DND-41 (cell line): ENCODE data around the gene TSPAN9.

Experiments used
- ATAC-seq: fragments of 200-7000 bp; cut with Tn5 transposase; 3 replicates; pipeline ENCODE4 v1.9.1; 2021; ENCODE audit warnings: low read depth; ENCODE audit not compliant: insufficient read depth
- DNase-seq: peaks from one replicate; pipeline ENCODE4 v3.0.0-alpha.2; 2020
- H2AFZ ChIP-seq: 2 replicates; pipeline ENCODE4 v1.6.0; 2012; ENCODE audit warnings: low read depth, low read length
- H3K27ac ChIP-seq: 2 replicates; pipeline ENCODE4 v1.5.1; 2012; ENCODE audit warnings: low read length, inconsistent platforms
- H3K27me3 ChIP-seq: fragments of 200-600 bp; sonication (generic); 2 replicates; pipeline ENCODE4 v1.6.0; 2012; ENCODE audit warnings: low read length, mild to moderate bottlenecking, inconsistent platforms; ENCODE audit not compliant: insufficient read depth, poor library complexity
- H3K36me3 ChIP-seq: 2 replicates; pipeline ENCODE4 v1.5.1; 2012; ENCODE audit warnings: low read length, inconsistent platforms; ENCODE audit not compliant: insufficient read depth
- H3K4me1 ChIP-seq: 2 replicates; pipeline ENCODE4 v1.5.1; 2012; ENCODE audit warnings: mild to moderate bottlenecking, low read length; ENCODE audit not compliant: insufficient read depth
- H3K4me2 ChIP-seq: 2 replicates; pipeline ENCODE4 v1.6.0; 2012; ENCODE audit warnings: mild to moderate bottlenecking, moderate library complexity, low read length, inconsistent platforms; ENCODE audit not compliant: insufficient read depth
- H3K4me3 ChIP-seq, 2 experiments: fragments of 200-600 bp in 1 of 2; shearing (Covaris generic) in 1 of 2; 2 replicates each; pipeline ENCODE4 v1.5.1; 2012 to 2016; ENCODE audit warnings: inconsistent platforms in 2 of 2, low read length in 2 of 2, mild to moderate bottlenecking in 2 of 2, low read depth in 1 of 2, moderate library complexity in 1 of 2
- H3K79me2 ChIP-seq: 2 replicates; pipeline ENCODE4 v1.6.0; 2012; ENCODE audit warnings: low read length, inconsistent platforms; ENCODE audit not compliant: insufficient read depth
- H3K9ac ChIP-seq: 2 replicates; pipeline ENCODE4 v1.6.0; 2012; ENCODE audit warnings: low read depth, mild to moderate bottlenecking, inconsistent platforms, low read length, moderate library complexity
- H3K9me3 ChIP-seq: 2 replicates; pipeline ENCODE4 v1.5.1; 2012; ENCODE audit warnings: low read length, moderate library complexity, mild to moderate bottlenecking, inconsistent platforms; ENCODE audit not compliant: insufficient read depth, severe bottlenecking
- H4K20me1 ChIP-seq: 2 replicates; pipeline ENCODE4 v1.6.0; 2012; ENCODE audit warnings: low read length; ENCODE audit not compliant: insufficient read depth
- EZH2 ChIP-seq: IDR thresholded peaks from 3 replicates; pipeline ENCODE4 v1.6.1; 2012; ENCODE audit warnings: borderline replicate concordance, low read depth, mild to moderate bottlenecking, moderate library complexity, low read length, inconsistent platforms; ENCODE audit not compliant: severe bottlenecking
- TF ChIP-seq, protein P1 (sequence below): IDR thresholded peaks from 2 replicates; pipeline ENCODE4 v1.5.1; 2012; ENCODE audit warnings: borderline replicate concordance, low read length, moderate library complexity, mild to moderate bottlenecking; ENCODE audit not compliant: poor library complexity, severe bottlenecking; ENCODE audit errors: extremely low read depth

TSPAN9 gene

DNA sequence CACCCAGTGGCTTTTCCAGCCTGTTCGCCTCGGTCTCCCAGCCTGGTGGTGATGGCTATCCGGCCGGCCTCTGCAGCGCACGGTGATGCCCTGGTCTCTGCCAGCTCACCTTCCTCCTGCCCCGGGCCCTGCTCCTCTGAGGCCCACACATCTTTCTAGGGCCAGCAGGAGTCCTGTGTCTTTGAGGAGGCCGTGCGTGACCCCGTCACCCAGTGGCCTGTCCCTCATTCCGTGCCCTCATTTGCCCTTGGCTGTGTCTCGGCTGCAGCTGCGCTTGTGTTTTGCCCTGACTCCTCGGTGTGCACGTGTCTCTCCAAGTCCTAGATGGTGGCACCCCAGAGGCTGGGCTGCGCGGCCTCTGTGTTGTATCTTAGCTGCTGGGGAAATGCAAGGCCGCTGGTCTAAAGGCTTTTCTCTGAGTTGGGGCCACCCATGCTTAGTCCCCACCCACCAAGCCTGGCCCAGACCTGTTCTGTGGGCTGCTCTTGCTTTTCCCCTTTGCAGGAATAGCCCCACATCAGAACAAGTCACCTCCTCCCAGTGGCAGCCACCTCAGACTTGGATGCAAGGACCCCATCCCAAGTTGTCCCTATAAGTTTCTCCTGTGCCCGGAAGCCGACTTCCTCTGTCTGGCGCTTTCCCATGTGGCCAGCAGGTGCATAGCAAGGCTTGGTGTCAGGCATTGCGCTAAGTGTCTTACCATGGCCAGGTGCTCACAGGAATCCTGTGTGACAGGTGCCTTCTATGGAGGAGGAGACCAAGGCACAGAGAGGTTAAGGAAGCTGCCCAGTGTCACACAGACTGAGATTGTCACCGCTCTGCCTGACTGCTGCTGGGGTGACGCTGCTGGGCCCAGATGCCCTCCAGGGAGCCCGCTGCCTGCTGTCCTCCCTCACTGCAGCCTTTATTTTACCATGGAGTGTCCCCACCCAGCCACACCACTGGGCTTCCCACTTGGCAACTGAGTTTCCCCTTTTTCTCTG lies 64.5 kb downstream of the TSPAN9 start:
- Histone ChIP-seq H3K9ac (no peak overlapping the region), H2AFZ (no peak overlapping the region), H3K36me3 (no peaks in the 10 kb centered on the region), H3K4me1 (no peaks in the 10 kb centered on the region), H3K9me3 (no peaks in the 10 kb centered on the region), H3K4me3 (no peak overlapping the region), H3K79me2 (no peaks in the 10 kb centered on the region), H3K27me3 (peaks cover 2% of the 10 kb centered on the region), H3K4me2 (no peak overlapping the region), H3K27ac (no peak overlapping the region), H4K20me1 (peaks cover 3% of the 10 kb centered on the region; the same call in 1 of the 2 replicates)
- DNase-seq (no peak), ATAC-seq (no peak)
- TF ChIP-seq EZH2: no peak
- TF ChIP-seq, protein P1, sequence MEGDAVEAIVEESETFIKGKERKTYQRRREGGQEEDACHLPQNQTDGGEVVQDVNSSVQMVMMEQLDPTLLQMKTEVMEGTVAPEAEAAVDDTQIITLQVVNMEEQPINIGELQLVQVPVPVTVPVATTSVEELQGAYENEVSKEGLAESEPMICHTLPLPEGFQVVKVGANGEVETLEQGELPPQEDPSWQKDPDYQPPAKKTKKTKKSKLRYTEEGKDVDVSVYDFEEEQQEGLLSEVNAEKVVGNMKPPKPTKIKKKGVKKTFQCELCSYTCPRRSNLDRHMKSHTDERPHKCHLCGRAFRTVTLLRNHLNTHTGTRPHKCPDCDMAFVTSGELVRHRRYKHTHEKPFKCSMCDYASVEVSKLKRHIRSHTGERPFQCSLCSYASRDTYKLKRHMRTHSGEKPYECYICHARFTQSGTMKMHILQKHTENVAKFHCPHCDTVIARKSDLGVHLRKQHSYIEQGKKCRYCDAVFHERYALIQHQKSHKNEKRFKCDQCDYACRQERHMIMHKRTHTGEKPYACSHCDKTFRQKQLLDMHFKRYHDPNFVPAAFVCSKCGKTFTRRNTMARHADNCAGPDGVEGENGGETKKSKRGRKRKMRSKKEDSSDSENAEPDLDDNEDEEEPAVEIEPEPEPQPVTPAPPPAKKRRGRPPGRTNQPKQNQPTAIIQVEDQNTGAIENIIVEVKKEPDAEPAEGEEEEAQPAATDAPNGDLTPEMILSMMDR: no peak

DNA sequence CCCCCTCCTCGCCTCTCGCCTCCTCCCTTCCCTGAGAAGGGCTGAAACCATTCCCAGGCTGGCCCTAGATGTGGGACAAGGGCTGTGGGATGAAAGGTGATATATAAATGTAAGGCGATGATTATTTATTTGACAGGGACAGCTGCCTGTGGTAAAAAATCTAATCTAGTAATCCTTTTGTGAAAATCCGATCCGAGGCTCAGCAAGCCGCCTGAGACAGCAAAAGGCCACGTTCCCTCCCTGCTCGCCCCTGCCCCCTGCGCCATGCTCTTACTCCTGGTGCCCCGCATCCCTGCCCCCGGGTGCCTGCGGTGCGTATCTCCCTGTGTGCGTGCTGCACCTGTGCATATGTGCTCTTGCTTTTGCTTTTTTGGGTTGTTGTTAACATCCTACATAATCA lies 65.2 kb downstream of the TSPAN9 start:
- Histone ChIP-seq H3K4me3 (no peak overlapping the region), H3K27me3 (peaks cover 6% of the 10 kb centered on the region), H3K9ac (no peak overlapping the region), H3K36me3 (no peaks in the 10 kb centered on the region), H3K4me1 (no peaks in the 10 kb centered on the region), H2AFZ (no peak overlapping the region), H3K79me2 (no peaks in the 10 kb centered on the region), H3K4me2 (no peak overlapping the region), H4K20me1 (peaks cover 3% of the 10 kb centered on the region; the same call in 1 of the 2 replicates), H3K9me3 (no peaks in the 10 kb centered on the region), H3K27ac (no peak overlapping the region)
- ATAC-seq (no peak), DNase-seq (no peak)
- TF ChIP-seq, protein P1: no peak
- TF ChIP-seq EZH2: no peak

DNA sequence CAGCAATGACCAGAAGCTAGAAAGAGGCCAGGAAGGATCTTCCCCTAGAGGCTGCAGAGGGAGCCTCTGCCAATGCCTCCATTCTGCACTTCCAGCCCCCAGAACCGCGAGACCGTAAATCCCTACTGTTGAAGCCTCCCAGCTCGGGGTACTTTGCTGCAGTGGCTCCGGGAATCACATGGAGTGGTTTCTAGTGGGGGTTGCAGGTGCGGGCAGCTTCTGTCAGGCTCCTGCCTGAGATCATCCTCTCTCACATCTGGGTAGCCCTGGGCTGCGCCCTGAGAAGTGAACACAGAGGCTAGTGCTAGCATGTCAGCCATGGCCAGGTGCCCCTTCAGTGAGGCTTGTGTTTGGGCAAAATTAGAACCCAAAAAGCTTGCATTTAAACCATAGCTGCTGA lies 67.3 kb downstream of the TSPAN9 start:
- no peak for TF ChIP-seq EZH2
- TF ChIP-seq, protein P1: no peak
- no peak for ATAC-seq
- Histone ChIP-seq H3K4me1 (no peaks in the 10 kb centered on the region), H2AFZ (no peak overlapping the region), H3K4me3 (no peak overlapping the region), H4K20me1 (peaks cover 3% of the 10 kb centered on the region; the same call in 1 of the 2 replicates), H3K9ac (no peak overlapping the region), H3K27ac (no peak overlapping the region), H3K27me3 (peaks cover 18% of the 10 kb centered on the region), H3K4me2 (no peak overlapping the region), H3K36me3 (no peaks in the 10 kb centered on the region), H3K79me2 (no peaks in the 10 kb centered on the region), H3K9me3 (no peaks in the 10 kb centered on the region)
- no peak for DNase-seq
